ENCODE data around the gene ZNF536. TPM values are rescaled to one million over a fixed set of nuclear protein-coding genes. Genes with fewer than 3 reads are reported as not detected.

ZNF536 gene
- total and polyA plus RNA-seq, 2 of the 4 experiments (the other 2 are of a cell fraction): not detected

DNA sequence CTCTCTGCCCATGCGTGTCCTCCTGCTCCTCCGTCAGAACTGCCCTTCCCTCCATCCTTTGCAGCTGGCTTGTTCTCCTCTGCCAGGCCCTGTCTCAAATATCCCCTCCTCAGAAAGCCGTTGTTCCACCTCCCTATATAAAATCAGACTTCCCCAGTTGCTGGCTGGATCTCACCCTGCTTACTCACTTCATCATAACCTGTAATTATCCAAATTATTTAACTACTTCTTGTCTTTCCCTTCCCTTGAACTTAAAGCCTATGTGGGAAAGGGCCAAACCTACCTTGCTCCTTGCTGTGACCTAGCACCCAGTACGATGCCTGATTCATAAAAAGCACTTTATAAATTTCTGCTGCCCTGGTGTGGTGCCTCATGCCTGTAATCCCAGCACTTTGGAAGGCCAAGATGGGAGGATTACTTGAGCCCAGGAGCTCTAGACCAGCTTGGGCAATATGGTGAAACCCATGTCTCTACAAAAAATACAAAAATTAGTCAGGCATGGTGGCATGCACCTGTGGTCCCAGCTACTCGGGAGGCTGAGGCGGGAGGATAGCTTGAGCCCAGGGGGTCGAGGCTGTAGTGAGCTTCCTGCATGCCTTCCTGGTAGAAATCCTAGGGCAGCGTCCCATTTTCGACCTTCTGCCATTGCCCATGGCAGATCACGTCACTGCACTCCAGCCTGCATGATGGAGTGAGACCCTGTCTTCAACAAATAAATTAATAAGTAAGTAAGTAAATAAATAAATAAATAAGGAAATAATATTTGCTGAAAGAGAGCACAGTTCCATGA, 39.5 kb upstream of the ZNF536 start:
- Histone ChIP-seq H3K9me1 (ENCODE audit: insufficient read depth, low read length) (no peaks in the 10 kb centered on the region), H2AK9ac (replicated peaks; ENCODE audit: low read depth, low read length, poor library complexity) (no peak overlapping the region), H2BK120ac (ENCODE audit: low read depth, low read length) (no peak overlapping the region), H3K36me3 (ENCODE audit: control insufficient read depth, insufficient read depth, low read length) (no peaks in the 10 kb centered on the region), H2BK15ac (ENCODE audit: low read depth, low read length) (no peak overlapping the region), H4K20me1 (ENCODE audit: insufficient read depth, low read length) (no peaks in the 10 kb centered on the region), H3K4me3 (ENCODE audit: insufficient read depth, low read depth, low read length) (no peak overlapping the region), H4K8ac (ENCODE audit: low read depth in 2 of 2, low read length in 2 of 2) (no peak overlapping the region), H3K56ac (ENCODE audit: extremely low read depth, insufficient read depth, low read length) (no peak overlapping the region), H3K27ac (ENCODE audit: insufficient read depth, low read length) (no peak overlapping the region), H3K9ac (ENCODE audit: low read depth, low read length) (no peak overlapping the region), H3K27me3 (ENCODE audit: control insufficient read depth, insufficient read depth, low read length) (no peaks in the 10 kb centered on the region), H3K4me2 (ENCODE audit: low read depth, low read length) (no peak overlapping the region), H2BK20ac (ENCODE audit: low read depth, low read length) (no peak overlapping the region), H2AFZ (replicated peaks; ENCODE audit: low read length, poor library complexity) (no peak overlapping the region), H4K5ac (ENCODE audit: low read depth, low read length) (no peak overlapping the region), H3K14ac (replicated peaks; ENCODE audit: low read depth, low read length) (no peak overlapping the region), H2BK5ac (ENCODE audit: low read depth, low read length, poor library complexity, severe bottlenecking) (no peak overlapping the region), H3K4me1 (ENCODE audit: control insufficient read depth, insufficient read depth, low read length) (no peaks in the 10 kb centered on the region), H4K91ac (ENCODE audit: insufficient read depth, low read depth, low read length) (no peak overlapping the region), H3K4ac (ENCODE audit: low read depth, low read length) (no peak overlapping the region), H3K23ac (ENCODE audit: low read depth, low read length) (no peak overlapping the region), H3K9me3 (ENCODE audit: control insufficient read depth, insufficient read depth, low read length) (peaks cover 46% of the 10 kb centered on the region), H3K79me1 (ENCODE audit: low read depth in 1 of 2, low read length in 2 of 2) (no peaks in the 10 kb centered on the region), H3K18ac (ENCODE audit: low read depth, low read length) (no peak overlapping the region), H2AK5ac (ENCODE audit: low read depth, low read length) (no peak overlapping the region)
- dilution Hi-C loops (cut with HindIII; ENCODE audit: low sequenced_read_pairs, unreplicated experiment) (no loop called here), intact Hi-C loops (cut with micrococcal nuclease) (no loop called here), in situ Hi-C loops (cut with MboI; ENCODE audit: low sequenced_read_pairs) (no loop called here)
- BruUV-seq (replicated peaks): no TSS peak
- ChIA-PET POLR2A (ENCODE audit: unreplicated experiment) (no interaction called here), CTCF (no interaction called here)
- DNase-seq (no peak), ATAC-seq (ENCODE audit: low read depth) (no peak)
- 60% methylated on average over 4 of the region's 10 CpGs; no CpG with 5 or more reads in 1 of the 2 experiments for WGBS, 2 experiments (ENCODE audit: extremely low coverage in 2 of 2, insufficient read length in 1 of 2)
- TF ChIP-seq, protein P1, sequence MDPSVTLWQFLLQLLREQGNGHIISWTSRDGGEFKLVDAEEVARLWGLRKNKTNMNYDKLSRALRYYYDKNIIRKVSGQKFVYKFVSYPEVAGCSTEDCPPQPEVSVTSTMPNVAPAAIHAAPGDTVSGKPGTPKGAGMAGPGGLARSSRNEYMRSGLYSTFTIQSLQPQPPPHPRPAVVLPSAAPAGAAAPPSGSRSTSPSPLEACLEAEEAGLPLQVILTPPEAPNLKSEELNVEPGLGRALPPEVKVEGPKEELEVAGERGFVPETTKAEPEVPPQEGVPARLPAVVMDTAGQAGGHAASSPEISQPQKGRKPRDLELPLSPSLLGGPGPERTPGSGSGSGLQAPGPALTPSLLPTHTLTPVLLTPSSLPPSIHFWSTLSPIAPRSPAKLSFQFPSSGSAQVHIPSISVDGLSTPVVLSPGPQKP (IDR thresholded peaks at IDR 0.05; ENCODE audit: borderline replicate concordance, low read depth, low read length): no peak
- no peak for TF ChIP-seq RCOR1 (IDR thresholded peaks at IDR 0.05; ENCODE audit: insufficient replicate concordance, low read length)
- TF ChIP-seq SMC3 (IDR thresholded peaks at IDR 0.05; ENCODE audit: low read depth, low read length): no peak
- TF ChIP-seq RAD21 (IDR thresholded peaks at IDR 0.05; ENCODE audit: low read length): no peak
- TF ChIP-seq BHLHE40 (IDR thresholded peaks at IDR 0.05; ENCODE audit: low read depth, low read length): no peak
- no peak for TF ChIP-seq FOS (IDR thresholded peaks at IDR 0.05; ENCODE audit: low read depth, low read length)
- no peak for TF ChIP-seq MXI1 (IDR thresholded peaks at IDR 0.05; ENCODE audit: borderline replicate concordance, low read depth, low read length)

All from IMR-90 (cell line).